22Rv1 (cell line): Measurements from ENCODE around the gene PRDM15.

Source experiments
- H3K27ac ChIP-seq: fragments of 450-650 bp; 2 replicates; pipeline ENCODE4 v1.5.1; 2017
- ZFX ChIP-seq: fragments of 450-650 bp; IDR thresholded peaks from 2 replicates; pipeline ENCODE4 v1.6.1; 2017; ENCODE audit warnings: antibody characterized with exemption, borderline replicate concordance
- TF ChIP-seq, protein P1 (sequence below): fragments of 450-650 bp; IDR thresholded peaks from 2 replicates; pipeline ENCODE4 v1.5.1; 2017; ENCODE audit warnings: mild to moderate bottlenecking

The PRDM15 gene

DNA sequence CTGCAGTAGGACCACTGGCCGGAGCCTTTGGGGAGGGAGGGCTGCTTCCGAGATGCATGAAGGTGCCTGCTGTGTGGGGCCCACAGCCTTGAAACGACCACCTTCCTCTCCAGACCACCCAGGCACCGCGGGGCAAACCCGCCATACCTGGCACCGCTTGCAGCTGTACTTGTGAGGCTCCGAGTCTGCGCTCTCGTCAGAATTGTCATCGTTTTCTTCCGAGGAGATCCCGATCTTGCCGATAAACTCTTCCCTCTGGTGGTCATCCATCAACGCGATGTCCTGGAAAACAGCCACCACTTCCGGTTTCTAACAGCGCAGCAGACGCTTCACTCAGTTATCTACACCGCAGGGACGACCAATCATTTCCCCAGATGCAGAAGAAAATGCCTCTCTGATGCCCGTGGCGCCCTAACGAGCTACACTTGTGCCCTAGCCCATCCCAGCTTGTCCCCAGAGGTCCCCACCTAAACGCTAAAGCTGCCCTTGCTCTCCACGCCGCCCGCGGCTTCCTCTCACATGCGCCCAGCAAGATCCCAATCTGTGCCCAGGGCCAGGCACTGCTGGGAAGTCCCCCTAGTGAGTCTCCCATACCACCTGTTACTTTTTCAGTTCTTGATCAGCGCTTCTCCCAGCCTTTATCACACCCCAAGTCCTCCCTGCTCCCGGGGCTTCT, 57.2 kb downstream of the PRDM15 start:
- no peak overlapping the region for H3K27ac ChIP-seq
- TF ChIP-seq, protein P1, sequence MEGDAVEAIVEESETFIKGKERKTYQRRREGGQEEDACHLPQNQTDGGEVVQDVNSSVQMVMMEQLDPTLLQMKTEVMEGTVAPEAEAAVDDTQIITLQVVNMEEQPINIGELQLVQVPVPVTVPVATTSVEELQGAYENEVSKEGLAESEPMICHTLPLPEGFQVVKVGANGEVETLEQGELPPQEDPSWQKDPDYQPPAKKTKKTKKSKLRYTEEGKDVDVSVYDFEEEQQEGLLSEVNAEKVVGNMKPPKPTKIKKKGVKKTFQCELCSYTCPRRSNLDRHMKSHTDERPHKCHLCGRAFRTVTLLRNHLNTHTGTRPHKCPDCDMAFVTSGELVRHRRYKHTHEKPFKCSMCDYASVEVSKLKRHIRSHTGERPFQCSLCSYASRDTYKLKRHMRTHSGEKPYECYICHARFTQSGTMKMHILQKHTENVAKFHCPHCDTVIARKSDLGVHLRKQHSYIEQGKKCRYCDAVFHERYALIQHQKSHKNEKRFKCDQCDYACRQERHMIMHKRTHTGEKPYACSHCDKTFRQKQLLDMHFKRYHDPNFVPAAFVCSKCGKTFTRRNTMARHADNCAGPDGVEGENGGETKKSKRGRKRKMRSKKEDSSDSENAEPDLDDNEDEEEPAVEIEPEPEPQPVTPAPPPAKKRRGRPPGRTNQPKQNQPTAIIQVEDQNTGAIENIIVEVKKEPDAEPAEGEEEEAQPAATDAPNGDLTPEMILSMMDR = no peak
- no peak for TF ChIP-seq ZFX

DNA sequence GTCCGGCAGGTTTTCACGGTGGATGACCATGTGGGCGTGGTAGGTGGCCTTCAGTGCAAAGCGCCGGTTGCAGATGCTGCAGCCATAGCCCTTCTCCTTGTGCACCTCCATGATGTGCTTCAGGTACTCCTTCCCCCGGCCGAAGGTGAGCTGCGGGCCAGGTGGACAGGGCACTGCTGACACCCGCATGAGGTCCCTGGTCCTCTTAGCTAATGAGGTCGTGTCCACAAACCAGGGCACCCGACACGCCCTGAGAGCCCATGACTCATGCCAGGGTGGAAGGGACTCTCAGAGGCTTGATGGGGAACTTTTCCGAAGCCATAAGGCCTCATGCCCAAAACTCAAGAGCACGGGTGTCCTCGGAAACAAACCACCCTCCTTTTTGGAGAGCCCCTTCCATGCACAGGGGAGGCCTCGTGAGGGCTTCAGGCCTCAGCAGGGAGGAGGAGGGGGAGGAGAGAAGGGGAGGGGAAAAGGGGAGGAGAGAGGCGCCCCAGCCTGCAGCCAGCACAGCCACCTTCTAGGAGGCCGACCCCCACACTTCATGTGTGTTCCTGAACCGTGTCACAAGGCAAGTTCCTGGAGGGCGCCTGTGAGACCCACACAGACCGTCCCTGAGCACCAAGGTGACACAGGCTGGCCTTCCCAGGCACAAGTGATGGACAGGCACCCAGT, 57.9 kb downstream of the PRDM15 start:
- no peak for TF ChIP-seq ZFX
- TF ChIP-seq, protein P1 = no peak
- H3K27ac ChIP-seq = no peak overlapping the region

DNA sequence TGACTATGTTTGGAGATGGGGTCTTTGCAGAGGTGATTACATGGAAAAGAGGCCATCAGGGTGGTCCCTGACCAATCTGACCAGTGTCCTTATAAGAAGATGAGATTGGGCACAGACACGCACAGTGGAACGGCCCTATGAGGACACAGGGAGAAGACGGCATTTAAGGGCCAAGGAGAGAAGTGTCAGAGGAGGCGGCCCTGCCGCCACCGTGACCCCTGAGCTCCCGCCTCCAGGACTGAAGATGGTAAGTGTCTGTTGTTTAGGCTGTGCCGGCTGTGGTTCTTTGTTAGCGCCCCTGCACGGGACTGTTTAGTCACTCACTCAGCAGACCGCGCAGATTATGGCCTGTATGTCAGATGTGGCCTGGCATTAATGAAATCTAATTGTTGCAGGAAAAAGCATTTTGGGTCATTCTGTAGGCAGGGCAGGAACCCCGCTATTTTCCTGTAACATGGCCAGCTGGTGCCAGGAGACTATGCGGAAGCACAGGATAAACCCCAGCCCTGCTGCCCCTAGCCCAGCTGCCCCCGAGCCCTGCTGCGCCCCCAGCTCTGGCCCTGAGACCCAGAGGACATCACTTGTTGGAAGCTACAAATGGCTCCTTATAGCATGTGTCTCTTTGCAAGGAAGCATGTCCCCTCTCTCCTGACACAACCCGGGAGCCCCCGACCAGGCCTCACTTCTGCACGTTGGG, 58.6 kb downstream of the PRDM15 start:
- no peak for TF ChIP-seq ZFX
- TF ChIP-seq, protein P1 = no peak
- no peak overlapping the region for H3K27ac ChIP-seq

DNA sequence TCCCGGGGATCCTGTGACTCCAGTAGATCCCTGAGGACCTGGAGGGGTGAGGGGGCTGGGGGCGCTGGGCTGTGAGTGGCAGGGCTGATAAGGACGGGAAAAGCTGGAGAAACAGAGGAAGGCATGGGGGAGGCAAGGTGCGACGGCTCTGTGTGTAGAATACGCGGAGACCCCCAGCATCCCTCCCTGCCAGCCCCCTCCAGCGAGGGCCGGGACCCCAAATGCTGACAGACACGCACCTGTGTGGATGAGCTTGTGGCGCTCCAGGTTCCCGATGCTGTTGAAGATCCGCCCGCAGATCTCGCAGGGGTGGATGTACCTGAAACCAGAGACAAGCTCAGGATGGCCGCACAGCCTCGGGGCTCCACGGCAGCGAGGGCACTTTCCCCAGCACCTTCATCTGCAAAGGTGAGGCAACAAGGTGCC, 59.3 kb downstream of the PRDM15 start:
- TF ChIP-seq ZFX = no peak
- TF ChIP-seq, protein P1 = no peak
- no peak overlapping the region for H3K27ac ChIP-seq

DNA sequence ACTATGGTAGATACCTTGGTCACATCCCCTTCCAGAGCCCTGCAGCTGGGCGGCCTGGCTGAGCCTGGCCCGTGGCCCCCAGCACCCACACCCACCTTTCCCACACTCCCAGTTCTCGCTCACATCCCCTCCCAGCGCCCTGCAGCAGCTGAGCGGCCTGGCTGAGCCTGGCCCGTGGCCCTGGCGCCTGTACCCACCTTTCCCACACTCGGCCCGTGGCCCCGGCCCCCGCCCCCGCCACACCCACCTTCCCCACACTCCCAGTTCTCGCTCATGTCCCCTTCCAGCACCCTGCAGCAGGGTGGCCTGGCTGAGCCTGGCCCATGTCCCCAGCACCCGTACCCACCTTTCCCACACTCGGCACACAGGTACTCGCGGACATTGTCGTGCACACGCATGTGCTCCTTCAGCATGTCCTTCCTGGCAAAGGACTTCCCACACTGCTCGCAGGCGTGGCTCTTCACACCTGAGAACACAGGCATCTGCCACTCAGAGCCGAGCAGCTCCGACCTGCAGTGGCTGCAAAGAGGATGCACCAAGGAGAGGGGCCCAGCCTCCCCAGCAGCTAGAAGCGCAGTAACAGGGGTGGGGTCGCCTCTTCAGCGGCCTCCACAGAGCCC, 59.8 kb downstream of the PRDM15 start:
- TF ChIP-seq ZFX = no peak
- TF ChIP-seq, protein P1 = no peak
- no peak overlapping the region for H3K27ac ChIP-seq

DNA sequence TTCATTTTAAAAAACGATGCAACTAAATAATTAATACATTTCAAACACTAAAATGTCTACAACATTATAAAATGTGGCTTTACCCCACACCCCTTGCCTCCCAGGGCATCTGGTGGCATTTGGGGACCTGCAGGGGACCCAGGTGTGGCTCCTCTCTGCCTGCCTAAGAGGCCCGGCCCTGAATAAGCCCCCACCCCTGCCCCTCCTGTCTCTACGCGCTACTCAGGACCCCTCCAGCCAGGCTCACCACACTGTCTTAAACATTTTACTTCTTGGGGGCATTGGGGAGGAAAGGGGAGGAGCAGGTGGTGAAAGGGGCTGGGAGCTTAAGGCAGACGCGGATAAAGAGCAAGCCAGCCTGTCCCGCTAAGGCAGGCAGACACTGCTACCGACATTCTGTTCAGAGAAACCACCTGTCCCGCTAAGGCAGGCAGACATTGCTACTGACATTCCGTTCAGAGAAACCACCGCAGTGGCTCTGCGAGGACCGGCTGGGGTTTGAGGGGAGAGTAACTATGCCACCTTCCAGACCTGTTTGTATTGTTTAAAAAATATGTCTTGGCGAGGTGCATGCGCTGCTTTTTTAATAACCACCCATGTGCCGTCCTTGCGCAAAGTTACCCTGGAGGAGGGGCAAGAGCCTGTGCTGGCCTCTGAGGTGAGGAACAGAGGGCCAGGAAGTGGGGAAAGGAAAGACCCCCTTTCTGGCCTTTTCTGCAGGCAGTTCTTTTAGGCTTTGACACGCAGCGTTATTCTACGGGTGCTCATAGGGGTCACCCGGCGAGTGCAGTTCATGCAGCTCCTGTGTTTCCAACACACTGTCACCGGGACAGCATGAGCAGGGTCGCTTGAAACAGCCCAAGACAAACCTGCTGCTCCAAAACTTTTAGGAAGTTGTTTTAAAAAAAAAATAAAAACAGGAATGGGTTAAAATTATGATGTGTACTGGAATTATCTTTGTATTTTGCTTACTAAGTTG, 61.0 kb downstream of the PRDM15 start:
- no peak overlapping the region for H3K27ac ChIP-seq
- TF ChIP-seq ZFX = no peak
- TF ChIP-seq, protein P1 = no peak
